Measurements from ENCODE around the gene ATP7B.

DNA sequence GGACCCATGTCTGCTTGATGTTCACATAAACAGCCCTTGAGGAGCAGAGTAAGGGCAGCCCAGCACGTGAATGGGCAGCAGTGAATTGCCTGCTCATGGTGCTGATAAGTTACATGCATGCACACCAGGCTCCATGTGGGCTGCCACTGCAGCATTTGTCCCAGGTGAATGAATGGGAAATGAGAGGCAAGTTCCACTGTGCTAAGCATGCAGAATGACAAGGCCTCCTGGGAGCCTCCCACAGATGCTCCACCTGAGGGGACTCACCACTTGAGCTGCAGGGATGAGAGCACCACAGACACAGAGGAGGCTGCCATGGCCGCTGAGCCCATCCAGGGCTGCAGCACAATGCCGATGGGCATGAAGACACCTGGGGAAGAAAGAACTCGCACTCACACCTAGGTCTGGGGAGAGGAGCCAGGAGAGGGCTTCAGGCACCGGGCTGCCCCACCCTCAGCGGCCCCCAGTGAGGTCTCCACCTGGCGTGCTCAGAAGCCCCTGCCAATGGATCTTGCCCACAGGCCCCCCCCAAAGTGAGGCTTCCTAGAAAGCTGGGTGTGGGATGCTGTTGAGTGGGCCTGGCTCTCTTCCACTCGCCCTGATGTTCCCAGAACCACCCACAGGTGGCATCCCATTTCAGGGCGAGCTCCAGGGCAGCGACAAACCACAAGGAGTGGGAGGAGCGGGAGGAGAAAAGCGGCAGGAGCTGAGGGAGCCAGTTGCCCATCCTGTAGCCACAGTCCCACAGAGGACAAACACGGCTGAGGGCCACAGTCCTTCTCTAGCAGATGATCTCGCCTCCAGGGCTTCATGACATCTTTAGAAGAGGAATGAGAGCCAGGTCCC, 75.7 kb downstream of the ATP7B start:
- TF ChIP-seq, protein P1, sequence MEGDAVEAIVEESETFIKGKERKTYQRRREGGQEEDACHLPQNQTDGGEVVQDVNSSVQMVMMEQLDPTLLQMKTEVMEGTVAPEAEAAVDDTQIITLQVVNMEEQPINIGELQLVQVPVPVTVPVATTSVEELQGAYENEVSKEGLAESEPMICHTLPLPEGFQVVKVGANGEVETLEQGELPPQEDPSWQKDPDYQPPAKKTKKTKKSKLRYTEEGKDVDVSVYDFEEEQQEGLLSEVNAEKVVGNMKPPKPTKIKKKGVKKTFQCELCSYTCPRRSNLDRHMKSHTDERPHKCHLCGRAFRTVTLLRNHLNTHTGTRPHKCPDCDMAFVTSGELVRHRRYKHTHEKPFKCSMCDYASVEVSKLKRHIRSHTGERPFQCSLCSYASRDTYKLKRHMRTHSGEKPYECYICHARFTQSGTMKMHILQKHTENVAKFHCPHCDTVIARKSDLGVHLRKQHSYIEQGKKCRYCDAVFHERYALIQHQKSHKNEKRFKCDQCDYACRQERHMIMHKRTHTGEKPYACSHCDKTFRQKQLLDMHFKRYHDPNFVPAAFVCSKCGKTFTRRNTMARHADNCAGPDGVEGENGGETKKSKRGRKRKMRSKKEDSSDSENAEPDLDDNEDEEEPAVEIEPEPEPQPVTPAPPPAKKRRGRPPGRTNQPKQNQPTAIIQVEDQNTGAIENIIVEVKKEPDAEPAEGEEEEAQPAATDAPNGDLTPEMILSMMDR (IDR thresholded peaks at IDR 0.05) = peak in 2 of 4 experiments; percentile 14 to 25
- TF ChIP-seq POLR2AphosphoS5 (IDR thresholded peaks at IDR 0.05) (no peak), POLR2A (IDR thresholded peaks at IDR 0.05) (no peak)
